DMS 273 (cell line): ENCODE measurements around the gene MOV10L1.
"Not testable (repeated sequence)": the region's sequence is repeated elsewhere in the genome, so short reads cannot be mapped to it uniquely, and the experiment has no call there.

Source experiments
- DNase-seq: peaks from one replicate; lab custom pipeline; 2025; ENCODE audit not compliant: unreplicated experiment; lab: John Stamatoyannopoulos, UW

MOV10L1 gene

DNA sequence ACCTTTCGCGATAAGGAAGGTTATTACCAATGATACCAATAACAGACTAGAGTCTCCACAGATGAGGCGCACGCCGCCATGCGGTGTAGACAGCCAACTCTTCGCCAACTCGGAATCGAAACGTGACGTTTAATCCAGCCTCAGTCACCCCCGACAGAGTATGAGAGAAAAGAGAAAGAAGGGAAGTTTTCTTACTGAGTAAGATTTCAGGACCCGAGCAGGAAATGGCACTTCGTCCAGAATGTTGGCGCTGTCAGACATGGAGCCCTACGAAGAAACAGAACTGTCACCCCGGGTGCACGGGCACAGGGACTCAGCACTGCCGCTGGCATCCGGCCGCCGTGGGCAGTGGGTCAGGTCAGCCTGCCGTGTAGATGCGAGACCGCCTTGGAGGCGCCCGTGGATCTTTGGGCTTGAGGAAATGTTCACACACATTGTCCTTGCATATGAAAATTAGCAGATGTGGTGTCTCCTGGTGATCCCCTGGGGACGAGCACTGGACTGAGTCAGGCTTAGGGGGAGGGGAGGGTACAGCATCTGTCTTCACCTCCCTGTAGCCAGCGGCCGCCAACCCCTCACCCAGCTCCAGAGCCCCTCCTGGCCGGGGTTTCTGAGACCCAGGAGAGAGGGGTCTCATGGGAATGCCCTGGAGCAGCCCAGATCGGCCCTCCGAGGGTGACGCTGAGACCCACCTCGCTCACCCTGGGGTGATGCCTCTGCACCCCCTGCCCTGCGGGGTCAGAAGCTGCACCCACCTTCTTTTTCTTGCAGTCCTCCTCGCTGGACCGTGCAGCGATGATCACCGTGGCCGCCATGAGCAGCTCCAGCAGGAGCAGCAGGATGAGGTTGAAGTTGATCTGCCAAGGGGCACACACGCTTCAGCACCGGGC lies 12.9 kb upstream of the MOV10L1 start:
- DNase-seq, result no peak

DNA sequence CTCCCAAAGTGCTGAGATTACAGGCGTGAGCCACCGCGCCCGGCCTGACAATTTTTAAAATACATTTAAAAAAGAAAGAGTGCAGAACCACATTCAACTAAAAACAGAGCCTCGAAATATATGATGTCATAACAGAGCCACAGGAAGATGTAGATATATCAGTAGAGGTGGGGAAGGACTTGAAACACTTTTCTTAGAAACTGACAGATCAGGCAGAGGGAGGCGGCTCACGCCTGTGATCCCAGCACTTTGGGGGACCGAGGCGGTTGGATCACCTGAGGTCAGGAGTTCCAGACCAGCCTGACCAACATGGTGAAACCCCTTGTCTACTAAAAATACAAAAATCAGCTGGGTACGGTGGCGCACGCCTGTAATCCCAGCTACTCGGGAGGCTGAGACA lies 11.6 kb upstream of the MOV10L1 start:
- no peak for DNase-seq

DNA sequence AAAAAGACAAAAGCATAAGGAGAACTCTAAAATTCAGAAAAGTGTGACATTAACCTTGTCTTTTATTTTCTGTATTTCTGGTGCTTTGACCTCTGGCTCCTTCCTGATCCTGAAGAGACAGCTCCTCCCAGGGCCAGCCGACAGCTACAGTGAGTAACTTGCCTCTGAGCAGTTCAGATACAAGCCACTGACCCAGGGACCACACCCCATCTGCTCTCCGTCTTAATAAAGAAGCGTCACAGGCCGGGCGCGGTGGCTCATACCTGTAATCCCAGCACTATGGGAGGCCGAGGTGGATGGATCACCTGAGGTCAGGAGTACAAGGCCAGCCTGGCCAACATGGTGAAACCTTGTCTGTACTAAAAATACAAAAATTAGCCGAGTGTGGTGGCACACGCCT lies 11.0 kb upstream of the MOV10L1 start:
- DNase-seq, result no peak

DNA sequence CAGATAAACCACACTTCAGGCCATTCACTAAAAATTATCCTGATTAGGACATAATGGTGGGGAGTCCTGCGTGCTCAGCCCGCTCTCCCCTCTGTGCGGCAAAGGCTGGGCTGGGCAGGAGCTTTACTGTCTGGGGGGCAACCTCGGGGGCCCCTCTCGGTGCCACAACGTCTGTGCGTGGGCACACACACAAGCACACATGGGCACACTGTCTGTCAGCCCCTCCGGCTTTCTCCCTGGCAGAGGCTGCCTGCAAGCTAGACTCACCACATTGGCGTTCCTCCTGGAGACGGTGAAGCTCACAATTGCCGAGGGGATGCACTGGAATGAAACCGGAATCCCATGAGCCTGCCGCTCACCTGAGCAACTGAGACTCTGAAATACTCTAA lies 9.7 kb upstream of the MOV10L1 start:
- no peak for DNase-seq

DNA sequence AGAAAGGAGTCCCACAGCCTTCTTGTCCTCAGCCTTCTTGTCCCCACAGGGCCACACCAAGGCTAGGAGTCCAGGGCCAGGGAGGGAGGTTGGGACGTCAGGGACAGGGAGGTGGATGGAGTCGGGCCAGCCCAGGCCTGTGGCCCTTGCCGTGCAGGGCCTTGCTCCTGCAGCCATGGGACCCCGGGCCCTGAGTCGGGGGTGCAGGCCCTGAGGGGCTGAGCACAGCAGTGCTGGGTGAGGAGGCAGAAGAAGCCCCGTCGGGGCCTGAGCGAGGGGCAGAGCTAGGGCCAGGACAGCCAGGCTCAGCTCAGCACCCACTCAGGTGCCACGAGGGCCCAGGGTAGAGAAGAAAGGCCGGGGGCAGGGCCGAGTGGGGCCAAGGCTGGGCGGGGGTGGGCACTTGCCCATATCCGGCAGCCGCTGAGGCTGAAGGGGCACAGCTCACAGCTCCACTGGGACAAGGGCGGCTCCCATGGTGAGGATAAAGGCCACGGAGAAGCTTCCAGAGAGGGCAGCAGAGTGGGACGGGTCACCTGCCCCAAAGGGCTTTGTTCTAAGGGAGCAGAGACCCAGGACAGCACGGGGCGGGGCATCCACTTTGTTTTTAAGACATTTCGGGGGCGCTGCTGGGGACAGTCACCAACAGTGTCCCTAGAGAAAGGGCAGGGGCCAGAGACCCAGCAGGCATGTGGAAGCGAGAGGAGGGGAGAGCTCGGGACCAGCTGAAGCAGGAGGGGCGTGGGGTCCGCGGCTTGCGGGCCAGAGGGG lies 8.2 kb upstream of the MOV10L1 start:
- DNase-seq, result no peak

DNA sequence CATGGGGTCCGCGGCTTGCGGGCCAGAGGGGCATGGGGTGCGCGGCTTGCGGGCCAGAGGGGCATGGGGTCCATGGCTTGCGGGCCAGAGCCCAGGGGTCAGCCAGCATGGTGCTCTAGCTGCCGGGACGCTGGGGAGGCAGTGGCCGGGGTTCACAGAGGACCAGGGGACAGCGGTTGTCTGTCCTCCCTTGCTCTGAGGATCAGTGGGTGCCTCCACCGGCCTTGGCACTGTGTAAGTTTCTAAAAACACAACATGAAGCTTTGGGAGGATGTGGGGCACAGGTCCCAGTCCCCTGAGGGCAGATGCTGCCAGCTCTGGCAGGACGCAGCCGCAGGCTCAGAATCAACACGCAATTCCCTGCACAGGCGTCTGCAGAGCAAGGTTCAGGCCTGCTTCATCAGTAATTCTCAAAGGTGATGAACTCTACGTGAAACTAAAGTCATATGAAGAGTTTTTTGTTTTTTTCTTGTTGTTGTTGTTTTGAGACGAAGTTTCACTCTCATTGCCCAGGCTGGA lies 7.5 kb upstream of the MOV10L1 start:
- DNase-seq, result no peak

DNA sequence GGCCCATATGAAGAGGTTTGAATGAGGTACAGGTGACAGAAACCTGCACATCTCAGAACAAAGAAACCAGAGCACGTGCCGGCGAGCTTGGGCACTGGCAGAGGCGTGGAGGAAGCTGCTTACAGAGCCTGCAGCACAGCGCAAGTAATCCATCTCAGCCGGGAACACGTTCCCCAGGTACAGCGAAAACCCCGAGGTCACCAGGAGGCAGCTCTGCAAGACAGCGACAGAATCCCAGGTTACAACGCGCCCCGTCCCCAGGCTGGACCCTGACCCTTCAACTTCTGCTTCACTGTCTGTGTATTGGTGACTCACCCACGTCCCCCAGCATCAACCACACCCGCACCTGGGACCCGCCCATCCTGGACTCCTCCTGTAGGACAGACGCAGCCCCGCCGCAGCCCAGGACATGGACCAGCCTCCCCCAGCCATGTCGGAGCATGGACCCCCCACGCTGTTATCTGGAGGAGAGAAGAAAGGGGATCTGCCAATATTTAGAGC lies 6.8 kb upstream of the MOV10L1 start:
- no peak for DNase-seq

DNA sequence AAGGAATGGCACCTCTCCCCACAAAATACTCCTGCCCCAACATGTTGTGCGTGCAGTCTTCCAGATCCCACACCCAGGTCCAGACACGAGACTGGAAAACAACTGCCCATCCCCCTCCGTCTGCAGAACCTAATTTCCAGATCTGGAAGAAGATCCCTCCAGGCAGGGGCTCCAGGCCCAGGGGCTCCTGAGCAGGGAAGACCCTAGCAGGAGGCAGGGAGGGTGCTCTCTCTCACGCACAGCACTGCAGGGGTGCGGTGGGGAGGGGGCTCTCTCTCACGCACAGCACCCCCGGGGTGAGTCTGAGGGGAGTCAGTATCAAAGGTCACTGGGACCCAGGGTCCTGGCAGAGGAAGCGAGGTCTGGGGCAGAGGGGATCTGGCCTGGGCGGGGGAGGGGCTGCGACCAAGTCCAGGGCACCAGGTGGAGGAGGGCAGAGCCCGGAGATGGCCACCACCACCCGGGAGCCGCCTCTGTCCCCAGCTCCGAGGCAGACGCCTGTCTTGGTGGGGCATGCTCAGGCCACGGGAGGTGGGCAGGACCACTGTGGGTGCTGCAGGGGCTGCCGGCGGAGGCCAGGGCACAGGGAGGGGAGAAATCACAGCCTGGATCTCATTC lies 6.2 kb upstream of the MOV10L1 start:
- no peak for DNase-seq

DNA sequence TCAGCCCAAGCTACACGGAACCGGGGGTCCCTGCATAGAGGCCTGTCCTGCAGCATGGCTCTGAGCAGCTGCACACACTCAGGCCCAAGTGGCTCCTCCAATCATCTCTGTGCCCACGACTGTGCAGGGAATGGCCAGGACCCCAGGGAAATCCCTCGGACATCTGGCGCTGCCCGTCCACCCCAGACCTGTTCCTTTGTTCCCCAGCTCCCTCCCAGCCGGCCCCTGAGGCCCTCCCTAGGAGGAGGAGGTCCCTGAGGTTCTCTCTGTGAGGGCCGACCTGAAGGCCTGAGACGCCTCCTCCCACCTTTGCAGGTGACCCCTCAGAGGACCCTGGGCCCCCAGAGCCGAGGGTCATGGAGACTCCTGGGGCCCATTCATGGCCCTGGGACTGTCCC lies 5.7 kb upstream of the MOV10L1 start:
- DNase-seq, result no peak

DNA sequence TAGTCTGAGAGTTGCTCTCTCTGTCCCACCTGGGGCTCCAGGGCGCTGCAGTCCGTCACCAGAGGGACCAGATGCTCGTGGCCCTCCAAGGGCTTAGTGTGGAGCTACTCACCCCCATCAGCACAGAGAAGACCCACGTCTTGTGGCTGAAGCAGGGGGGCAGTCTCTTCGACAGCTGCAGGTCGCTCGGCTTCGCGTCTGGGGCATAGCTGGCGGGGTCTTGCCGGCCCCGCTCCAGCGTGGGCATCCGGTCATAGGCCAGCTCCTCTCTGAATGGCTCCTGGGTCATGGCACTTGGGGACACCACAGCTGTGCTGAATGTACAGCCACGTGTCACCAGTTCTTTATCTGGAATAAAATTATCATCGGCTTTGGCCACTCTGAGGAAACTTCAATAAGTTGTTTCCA lies 5.2 kb upstream of the MOV10L1 start:
- no peak for DNase-seq

DNA sequence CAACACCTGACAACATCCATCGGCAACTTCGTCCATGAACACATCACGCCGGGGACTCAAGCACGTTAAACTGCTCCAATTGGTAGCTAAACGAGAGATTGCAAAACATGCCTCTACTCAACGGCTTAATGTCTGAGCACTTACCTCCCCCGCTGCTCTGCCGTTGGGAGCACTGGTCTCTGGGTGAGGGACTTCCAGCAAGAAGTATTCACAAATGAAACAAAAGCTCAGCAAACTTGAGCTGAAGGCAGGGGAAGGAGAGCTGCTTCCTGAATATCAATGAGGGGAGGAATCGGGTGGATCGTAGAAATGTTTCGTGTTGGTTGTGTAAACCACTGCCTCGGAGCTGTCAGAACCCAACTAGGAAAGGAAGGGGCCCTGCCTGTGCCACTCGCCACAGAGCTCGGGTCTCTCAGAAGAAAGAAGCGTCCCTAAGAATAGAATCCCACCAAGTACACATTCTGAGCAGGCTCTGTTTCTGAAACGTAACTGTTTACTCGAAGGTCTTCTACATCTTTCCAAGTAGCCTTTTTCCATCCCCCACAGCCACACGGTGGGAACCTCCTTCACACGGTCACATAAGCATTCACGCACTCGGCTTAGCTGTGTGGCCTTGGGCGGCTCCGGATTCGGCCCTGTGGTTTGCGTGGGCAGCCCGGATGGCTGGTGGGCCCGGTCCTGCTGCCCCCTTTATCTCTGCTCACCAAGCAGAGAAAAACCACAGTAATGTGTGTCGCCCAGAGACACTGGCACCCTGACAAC lies 4.4 kb upstream of the MOV10L1 start, which contains the start of gene MLC1:
Gene MLC1, minus strand, starts transcription at position 216 of the 762 bp plus-strand sequence. CDS start 524 bp downstream, outside the sequence.
- DNase-seq, result no peak

DNA sequence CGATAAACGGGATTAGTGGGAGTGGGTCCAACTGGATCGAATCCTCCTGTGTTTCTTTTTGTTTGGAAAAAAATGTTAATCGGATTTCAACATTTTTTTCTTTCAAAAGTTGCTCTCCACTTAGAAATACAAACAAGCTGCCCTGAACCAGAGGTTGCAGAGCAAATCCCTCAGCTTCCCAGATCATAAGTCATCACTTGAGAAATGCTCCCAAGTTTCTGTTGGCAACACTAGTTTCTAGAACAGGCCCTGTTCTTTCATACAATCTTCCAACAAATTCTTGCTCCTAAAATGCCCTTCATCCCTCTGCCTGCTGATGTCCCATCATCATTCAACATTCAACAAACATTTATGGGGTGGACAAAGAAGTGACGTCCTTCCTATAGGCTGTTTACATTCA lies 3.3 kb upstream of the MOV10L1 start:
- DNase-seq, result no peak

DNA sequence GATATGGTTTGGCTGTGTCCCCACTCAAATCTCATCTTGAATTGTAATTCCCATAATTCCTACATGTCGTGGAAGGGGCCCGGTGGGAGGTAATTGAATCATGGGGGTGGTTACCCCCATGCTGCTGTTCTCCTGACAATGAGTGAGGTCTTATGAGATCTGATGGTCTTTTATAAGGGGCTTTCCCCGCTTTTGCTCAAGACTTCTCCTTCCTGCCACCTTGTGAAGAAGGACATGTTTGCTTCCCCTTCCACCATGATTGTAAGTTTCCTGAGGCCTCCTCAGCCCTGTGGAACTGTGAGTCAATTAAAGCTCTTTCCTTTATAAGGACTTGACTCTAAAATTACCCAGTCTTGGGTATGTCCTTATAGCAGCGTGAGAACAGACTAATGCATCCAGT lies 2.8 kb upstream of the MOV10L1 start:
- not testable (repeated sequence) for DNase-seq

DNA sequence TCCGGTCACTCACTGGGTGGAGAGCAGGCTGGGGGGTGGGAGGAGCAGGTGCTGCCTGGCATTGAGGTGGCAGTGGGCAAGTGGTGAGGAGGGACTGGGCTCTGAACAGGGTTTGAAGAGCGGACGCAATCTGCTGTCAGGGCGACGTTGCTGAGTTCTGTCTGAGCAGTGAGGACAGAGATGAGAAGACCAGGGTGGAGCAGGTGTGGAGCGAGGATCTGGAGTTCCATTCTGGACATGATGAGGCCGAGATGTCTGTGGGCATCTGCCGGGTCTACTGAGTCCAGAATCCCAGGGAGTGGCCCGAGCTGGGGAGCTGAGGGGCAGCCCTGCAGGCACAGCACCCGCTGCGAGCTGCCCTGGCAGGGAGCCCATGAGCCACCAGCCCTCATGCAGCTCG lies 2.2 kb upstream of the MOV10L1 start:
- DNase-seq, result no peak

DNA sequence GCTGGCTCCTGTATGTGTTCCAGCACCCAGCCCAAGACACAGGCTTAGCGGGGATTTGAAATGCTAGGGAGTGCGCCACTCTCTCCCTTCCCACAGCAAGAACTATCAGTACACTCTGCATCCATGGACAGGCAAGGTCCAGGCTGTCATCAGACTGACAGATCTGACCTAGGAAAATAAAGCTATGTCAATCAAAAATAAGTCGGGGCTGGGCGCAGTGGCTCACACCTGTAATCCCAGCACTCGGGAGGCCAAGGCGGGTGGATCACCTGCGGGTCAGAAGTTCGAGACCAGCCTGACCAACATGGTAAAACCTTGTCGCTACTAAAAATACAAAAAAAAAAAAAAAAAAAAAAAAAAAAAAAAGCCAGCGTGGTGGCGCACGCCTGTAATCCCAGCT lies 1.7 kb upstream of the MOV10L1 start:
- DNase-seq, result no peak

DNA sequence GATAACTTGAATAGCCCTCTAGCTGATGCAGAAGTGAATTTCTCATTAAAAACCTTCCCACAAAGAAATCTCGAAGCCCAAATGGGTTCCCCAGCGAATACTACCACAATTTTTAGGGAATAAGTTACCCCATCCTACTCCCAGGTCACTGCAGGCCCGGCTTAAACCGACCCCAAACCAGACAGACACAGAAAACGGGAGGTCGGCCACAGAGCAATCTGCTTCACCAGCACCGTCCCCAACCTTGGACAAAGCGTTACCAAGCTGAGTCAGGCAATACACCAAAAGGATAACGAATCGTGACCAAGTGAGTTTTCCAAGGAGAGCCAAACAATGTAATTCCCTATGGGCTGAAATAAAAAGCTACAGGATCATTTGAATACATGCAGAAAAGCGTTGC lies 575 bp upstream of the MOV10L1 start:
- no peak for DNase-seq

DNA sequence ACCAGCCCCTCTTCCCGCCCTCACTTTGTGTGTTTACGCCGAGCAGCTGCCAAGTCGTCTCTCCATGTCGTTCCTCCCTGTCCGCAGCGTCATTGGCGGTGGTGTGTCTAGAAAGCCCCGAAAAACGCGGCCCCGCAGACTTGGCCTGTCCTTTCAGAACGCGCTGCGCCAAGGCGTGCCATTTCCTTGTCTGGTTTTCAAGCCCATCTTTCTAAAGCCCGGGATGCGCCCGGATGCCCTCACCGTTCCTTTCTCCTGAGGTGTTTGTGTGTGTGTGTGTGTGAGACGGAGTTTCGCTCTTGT lies 557 bp downstream of the MOV10L1 start:
- no peak for DNase-seq

DNA sequence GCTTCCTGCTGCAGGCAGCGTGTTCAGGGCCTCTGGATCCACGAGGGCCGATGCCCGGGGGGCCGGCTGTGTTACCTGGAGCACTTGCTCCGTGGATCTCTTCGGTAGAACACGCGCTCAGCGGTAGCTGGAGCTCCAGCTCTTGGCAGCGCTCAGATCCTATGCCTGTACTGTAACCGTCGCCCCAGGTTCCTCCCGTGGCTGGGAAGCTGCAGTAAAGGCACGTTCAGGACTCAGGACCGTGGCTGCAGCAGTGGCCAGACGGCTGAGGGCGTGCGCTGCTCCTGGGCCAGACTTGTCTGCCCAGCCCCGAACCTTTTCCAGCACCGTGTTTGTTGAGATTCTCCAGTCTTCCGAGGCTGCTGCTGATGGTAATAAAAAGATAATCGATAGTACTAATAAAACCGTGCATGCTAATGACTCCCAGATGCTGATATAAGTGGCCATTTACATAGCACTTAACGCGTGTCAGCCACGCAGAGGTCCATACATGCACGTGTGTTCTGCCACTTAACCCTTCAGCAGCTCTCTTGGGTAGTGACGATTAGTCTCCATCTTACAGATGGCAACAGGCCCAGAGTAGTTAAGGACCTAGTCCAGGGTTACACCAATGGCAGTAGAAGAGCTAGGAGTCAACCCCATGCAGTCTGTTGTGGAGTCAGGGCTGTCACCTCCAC lies 1.4 kb downstream of the MOV10L1 start:
- no peak for DNase-seq

DNA sequence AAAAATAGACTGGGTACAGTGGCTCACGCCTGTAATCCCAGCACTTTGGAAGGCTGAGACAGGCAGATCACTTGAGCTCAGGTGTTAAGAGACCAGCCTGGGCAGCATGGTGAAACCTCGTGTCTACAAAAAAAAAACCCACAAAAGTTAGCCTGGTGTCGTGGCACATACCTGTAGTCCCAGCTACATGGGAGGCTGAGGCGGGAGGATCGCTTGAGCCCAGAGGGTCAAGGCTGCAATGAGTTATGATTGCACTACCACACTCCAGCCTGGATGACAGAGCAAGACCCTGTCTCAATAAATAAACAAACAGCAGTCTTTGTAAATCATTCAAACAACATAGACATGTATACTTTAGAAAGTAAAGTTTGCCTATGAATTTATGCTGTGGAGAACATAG lies 2.5 kb downstream of the MOV10L1 start:
- DNase-seq, result no peak

DNA sequence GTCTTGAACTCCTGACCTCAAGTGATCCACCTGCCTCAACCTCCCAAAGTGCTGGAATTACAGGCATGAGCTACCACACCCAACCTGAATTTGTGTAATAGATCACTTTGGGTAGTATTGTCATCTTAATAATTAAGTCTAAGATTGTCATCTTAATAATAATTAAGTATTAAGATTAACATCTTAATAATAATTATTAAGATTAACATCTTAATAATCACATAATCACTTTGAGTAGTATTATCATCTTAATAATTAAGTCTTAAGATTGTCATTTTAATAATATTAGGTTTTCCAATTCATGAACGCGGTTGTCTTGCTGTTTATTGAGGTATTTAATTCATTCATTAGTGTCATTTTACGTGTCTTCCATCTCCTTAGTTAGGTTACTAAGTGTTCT lies 8.2 kb downstream of the MOV10L1 start:
- DNase-seq, result no peak
